ENCODE measurements around the gene ULK4.
"Not testable (repeated sequence)": the region's sequence is repeated elsewhere in the genome, so short reads cannot be mapped to it uniquely, and the experiment has no call there.

Gene ULK4

DNA sequence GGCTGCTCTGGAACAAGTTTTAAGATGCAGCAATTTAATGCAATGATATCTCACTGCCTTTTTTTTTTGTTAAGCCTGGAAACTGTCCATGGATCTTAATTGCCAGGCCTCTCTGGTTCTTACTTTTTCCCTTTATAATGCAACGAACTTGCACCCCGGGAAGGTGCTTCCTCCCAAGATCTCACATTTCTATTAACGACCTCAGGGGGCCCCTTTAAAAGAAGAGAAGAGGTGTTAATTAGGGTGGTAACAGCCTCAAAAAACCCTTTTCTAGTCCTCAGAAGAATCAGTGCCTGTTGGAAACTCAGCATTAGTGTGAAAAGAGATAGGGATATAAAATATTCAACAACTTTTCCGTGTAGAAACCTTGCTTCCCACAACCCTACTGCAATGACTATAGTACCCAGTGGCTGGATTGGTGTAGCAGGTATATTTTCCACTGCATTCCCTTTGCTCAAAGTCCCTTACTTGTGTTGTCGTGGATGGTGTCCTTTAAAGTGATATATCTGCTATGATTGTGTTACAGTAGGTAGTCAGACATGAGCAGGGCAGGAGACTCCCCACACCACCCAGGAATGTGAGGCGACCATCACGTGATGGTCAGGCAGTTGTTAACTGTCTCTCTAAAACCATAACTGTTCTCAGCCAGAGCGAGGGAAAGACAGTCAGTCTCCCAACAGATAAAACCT lies 640.8 kb downstream of the ULK4 start:
- DNase-seq = no peak

DNA sequence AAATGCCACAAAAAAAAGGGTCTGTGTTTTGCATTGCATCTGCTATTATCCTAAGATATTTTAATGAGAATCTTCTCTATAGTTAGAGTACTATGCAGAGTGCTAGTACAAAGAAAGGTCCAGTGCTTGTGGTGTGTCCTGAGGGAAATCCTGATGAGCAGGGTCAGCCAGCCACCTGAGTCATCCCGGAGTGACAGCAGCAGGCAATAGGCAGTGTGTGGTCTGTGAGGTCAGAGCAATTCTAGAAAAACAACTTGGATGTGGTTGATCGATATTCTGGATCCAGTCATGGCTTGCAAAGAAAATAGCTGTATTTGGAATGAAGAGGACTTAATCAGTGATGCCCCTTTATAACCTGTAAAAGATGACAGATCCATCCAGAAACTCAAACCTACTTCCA lies 643.4 kb downstream of the ULK4 start:
- DNase-seq = no peak

DNA sequence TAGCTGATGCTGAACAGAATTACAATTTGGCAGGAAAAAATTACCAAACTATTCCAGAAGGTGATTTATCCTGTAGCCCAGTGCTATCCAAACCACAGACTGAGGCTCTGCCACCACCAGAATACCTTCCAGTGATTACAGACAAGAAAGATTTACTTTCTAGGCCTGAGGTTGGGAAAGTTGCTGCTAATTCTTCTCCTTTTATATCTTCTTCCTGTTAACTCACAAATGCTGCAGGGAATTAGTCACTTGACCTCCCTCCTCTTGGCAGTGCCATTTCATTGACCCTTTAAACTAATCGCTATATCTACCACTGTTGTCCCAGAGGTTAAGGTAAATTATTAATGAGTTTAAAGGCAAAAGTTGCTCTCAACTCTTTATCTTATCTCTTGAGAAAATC lies 644.2 kb downstream of the ULK4 start:
- no peak for DNase-seq

DNA sequence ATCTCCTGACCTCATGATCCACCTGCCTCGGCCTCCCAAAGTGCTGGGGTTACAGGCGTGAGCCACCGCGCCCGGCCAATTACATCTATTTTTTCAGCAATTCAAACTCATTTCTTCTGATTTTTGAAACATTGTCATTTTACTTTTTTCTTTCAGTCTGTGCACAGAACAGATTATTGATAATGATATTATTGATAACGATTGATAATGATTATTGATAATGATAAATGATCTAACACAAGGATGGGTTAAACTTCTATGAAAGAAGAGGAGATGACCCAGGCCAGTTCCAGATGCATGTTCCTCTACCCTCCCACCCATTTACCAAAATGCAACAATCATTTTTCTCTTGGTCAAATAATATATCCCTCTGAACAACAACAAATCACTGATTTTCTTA lies 644.6 kb downstream of the ULK4 start:
- DNase-seq = no peak

DNA sequence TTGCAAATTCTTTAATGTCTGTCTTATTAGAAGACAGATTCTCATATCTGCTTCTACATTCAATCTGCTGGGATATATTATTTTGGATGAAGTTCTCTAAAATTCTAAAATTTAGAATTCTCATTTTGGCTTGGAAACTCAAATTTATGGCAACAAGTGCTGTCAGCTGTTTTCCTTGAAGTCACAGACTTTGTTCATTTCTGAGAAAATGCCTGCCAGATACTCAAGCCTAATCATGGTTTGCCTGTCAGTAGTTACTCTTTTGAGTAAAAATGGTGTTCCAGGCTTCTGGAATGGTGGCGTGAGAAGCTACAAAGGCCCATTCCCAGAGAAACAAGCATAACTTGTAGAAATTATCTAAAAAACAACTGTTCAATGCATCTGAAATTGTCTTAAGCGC lies 646.8 kb downstream of the ULK4 start:
- DNase-seq = no peak

DNA sequence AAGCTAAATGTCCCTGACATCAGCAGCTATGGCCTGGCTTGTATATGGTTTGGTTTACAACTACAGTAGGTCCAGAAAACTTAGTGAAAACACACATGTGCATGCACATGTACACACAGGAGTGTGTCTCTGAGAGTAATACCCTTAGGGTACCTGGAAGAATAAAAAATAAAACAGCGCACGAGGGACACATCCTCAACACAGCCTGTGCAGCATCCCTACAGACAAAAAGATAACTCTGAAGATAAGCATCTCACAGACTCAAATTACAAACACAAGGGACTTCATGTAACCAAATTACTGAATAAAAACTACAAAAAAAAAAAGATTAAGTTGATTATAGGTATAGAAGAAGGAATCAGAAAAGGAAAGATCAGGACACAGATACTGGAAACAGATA lies 653.8 kb downstream of the ULK4 start:
- DNase-seq = no peak

DNA sequence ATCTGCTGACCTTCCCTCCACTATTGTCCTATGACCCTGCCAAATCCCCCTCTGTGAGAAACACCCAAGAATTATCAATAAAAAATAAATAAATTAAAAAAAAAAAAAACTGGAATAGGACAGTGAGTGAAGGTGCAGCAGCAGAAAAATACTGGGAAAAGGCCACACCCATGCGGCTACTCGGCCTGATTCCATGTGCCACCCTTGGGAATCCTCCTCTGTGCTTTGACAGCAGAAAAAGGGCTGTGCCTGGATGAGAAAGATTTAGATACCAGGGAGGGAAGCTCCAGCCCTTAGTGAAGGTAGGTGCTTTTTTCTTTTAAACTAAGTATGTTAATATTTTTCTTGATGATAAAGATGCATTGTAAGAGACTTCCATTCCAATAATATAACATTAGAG lies 654.8 kb downstream of the ULK4 start:
- no peak for DNase-seq

DNA sequence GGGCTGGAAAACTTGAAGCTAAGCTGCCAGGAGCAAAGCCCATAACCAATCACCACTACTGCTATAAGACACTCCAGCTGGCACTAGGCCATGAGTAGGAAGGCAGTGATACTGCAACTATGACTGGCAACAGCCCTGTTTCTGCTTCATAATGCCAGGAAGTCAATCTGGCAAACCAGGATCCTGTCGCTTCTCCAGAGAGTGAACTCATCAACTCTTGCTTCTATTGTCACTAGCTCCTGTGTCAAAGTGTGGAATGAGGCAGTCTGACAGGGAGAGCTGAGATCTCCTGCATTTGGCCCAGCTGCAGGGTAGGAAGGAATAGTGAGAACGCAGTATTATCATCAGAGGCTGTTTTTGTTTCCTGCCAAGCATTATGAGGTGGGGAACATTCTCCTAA lies 657.3 kb downstream of the ULK4 start:
- DNase-seq = peak in 19 of 56 donors; percentile 1 to 55 (median 10)

DNA sequence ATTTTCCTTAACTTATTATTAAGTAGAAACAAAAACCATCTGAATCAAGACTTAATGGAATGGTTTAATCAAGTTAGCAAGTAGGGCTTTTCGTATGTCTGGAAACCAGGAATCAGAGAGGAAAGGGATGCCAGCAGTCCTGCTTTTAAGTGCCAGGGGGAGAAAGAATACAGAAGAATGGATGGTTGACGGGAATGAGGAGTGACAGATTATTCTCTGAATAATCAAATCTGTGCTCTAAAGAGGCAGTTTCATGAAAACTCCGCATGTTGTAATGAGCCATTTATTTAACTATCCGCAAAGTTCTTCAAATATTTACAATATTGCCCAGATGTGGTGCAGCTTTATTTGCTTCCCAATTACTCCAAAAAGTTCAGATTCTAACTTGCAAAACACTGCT lies 659.6 kb downstream of the ULK4 start:
- no peak for DNase-seq

DNA sequence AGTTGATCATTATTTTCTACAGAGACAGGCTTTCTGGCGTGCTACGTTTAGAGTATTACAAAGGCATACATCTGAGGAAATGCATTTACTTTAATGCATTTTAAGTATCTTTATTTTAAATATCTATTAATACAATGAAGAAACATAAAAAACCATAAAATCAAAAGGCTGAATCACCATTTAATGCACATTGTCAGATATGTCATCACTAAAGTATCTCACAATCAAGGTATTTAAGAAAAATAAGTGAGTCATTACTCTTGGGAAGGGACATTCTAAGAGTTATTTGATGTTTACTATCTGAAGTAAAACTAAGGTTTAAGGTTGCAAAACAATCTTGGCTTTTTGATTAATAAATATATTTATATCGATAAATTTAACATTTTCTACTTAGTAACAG lies 660.4 kb downstream of the ULK4 start:
- DNase-seq = no peak

DNA sequence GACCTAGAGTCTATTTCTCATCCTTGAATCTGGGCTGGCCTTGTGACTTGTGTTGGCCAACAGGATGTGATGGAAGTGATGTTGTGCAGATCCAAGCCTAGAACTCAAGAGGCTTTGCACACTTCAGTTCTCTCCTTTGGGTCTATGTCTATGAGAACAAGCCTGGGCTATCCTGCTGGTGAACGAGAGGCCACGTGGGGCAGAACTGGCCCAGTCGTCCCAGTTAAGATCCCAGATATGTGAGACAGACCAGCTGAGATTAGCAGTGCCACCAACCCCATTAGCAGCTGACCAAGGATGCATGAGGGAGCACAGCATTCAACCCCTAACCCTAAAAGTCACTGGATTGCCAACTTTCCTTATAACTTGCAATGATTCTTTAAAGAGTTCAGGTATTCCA lies 662.9 kb downstream of the ULK4 start:
- DNase-seq = no peak

DNA sequence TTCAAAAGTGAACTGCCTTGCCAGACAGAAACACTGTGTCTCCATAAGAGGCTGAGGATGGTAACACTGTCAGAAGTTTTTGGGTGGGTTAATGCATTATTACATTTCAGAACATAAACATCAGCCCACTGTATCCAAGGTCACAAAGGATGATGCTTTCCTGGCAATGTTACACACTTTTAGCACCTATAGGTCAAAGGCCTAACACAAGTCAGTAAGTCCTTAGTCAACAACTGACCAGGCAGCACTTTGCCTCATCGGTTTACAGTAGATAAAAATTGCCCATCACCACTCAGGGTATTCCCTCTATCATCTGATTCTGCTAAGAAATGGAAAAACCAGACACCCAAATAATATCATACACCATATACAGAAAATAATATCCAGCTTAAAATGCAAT lies 664.2 kb downstream of the ULK4 start:
- no peak for DNase-seq

DNA sequence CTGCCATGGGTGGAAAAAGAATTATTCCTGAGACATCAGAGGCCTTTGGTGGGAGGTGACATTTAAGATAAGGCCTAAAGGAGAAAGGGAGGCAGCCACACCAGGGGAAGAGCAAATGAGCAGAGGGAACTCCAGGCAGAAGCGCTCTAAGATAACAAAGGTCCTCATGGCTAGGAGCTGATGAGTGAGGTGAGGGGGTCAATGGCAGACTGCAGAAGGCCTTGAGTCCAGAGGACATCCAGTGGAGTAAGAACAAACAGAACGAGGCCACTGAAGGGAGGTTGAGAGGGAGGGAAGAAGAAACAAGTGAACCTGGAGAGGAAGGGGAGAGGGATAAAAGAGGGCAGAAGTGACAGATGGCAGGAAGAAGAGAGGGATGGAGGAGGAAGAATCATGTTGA lies 665.3 kb downstream of the ULK4 start:
- DNase-seq = no peak

DNA sequence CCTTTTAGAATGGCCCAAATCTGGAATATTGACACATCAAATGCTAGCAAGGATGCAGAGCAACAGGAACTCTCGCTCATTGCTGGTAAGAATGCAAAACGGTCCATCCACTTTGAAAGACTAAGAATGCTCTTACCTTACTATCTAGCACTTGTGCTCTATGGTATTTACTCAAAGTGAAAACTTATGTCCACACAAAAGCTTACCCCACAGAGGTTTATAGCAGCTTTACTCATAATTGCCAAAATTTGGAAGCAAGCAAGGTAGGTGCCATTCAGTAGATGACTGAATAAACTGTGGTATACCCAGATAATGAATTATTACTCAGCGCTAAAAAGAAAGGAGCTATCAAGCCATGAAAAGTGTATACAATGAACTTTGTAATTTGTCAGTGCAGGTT lies 666.2 kb downstream of the ULK4 start:
- no peak for DNase-seq

DNA sequence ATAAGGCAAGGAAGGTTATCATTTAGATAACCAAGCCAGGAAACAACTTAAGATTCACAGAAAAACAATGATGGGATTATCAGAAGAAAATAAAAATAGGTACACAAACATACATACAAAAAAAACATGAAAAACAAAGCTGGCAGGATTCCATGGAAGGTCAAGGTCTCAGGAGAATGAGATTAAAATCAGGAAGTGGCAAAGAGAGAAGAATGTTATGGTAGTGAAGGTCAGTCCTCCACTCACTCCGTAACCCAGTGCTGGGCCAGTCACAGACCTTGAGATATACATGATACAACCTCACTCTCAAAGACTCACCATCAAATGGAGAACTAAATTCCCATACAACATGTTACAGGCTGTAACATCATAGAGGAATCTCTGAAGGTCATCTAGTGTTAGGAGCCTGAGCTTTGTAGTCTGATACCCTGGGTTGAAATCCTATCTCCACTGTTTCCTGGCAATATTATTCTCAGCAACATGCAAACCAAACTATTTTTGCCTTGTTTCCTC lies 668.7 kb downstream of the ULK4 start:
- DNase-seq = no peak

DNA sequence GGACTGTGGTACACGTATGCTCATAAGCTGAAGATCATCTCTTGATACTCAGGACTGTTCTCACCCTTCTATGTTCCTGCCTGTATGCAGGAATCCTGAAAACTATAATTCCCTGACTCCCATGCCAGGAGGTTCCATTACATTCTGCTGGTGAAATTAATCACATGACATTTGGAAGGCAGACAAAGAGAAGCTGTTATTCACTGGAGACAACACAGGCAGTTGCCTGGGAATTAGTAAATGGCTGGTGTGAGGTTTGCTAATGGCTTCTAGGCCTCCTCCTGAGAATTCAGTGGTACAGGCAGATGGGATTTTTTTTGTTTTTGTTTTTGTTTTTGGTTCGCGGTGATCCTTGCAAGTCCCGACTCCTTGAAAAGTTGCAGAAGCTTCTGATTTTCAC lies 671.2 kb downstream of the ULK4 start:
- peak in 2 of 56 donors; percentile 0 to 2 for DNase-seq

DNA sequence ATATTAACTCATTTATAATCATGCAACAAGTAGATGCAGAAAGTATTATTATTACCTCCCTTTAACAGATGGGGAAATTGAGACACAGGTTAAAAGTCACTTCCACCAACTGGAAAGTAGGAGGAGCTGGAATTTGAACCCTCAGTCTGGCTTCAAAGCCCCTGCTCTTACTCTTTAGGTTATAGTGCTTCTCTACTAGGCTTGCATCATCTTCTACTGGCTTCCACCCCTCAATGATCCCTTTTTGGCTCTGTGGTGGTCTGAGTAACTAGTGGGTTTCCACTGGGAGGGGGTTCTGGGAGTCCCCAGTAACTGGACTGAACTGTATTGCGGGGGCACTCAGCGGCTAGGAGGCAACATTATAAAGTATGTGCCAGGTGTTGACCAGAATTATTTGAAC lies 671.6 kb downstream of the ULK4 start:
- DNase-seq = no peak

DNA sequence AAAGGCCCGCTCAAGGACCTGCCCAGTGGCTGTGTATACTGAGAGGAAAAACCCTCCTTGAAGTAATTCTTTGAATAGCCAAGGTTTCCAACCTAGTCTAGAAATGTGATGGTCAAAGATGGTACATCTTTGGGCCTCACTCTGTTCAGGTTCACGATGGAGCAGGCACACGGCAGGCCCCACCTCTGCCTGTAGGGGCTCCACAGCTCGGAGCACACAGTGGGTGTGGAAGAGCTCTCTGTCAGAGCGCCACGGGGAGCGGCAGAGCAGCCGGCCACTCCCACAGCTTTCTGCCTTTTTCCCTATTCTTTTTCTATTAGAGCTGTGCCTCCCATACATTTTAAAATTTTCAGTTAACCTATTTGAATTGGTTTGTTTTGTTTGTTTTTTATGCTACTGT lies 673.1 kb downstream of the ULK4 start:
- no peak for DNase-seq

DNA sequence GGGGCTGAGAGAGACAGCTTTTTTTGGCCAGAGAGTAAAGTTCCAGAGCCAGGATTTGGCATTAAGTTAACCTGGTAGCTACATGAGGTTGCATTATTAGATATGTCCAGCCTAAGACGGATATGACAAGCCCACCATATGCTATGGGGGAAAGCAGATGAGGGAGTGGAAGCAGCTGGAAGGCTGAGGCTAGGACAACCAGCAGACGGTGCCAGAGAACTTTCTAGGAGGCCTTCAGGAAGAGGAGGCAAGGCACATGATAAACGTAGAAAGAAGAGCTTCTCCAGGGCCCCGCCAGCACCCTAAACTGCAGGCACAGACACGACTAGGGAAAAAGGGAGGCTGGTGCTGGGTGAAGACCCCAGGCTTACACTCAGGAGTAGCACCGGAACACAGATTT lies 675.6 kb downstream of the ULK4 start:
- no peak for DNase-seq

DNA sequence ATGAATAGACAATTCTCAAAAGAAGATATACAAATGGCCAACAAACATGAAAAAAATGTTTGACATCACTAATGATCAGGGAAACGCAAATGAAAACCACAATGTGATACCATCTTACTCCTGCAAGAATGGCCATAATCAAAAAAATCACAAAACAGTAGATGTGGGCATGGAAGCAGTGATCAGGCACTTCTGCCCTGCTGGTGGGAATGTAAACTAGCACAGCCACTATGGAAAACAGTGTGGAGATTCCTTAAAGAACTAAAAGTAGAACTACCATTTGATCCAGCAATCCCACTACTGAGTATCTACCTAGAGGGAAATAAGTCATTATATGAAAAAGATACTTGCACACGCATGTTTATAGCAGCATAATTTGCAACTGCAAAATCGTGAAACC lies 677.0 kb downstream of the ULK4 start:
- DNase-seq = not testable (repeated sequence)

DNA sequence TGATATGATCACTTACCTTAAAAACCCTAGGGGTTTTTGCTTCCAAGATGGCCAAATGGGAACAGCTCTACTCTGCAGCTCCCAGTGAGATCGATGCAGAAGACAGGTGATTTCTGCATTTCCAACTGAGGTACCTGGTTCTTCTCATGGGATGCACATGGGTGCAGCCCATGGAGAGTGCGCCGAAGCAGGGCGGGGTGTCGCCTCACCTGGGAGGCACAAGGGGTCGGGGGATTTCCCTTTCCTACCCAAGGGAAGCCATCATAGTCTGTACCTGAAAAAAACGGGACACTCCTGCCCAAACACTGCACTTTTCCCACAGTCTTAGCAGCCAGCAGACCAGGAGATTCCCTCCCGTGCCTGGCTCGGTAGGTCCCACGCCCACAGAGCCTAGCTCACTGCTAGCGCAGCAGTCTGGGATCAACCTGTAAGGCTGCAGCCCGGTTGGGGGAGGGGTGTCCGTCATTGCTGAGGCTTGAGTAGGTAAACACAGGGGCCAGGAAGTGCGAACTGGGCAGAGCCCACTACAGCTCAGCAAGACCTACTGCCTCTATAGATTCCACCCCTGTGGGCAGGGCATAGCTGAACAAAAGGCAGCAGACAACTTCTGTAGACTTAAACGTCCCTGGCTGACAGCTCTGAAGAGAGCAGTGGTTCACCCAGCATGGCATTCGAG lies 684.0 kb downstream of the ULK4 start:
- DNase-seq = no peak

DNA sequence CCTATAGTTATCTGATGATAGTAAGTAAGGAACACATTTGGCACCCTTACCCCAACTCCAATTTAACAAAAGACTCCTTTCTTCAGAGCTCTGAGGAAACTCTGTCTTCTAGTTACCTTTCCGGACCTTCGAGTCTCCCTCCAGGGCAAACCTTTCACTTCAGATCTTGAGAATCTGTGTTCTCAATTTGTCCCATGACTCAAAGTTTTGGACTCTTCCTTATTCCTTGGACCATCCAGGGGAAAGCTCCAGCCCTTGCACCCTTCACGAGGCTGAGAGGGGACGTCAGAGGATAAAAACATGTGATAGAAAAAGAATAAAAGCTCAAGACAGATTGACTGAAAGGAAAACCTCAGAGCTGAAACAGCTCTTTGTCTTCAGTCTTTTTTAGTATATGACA lies 685.7 kb downstream of the ULK4 start:
- DNase-seq = no peak

DNA sequence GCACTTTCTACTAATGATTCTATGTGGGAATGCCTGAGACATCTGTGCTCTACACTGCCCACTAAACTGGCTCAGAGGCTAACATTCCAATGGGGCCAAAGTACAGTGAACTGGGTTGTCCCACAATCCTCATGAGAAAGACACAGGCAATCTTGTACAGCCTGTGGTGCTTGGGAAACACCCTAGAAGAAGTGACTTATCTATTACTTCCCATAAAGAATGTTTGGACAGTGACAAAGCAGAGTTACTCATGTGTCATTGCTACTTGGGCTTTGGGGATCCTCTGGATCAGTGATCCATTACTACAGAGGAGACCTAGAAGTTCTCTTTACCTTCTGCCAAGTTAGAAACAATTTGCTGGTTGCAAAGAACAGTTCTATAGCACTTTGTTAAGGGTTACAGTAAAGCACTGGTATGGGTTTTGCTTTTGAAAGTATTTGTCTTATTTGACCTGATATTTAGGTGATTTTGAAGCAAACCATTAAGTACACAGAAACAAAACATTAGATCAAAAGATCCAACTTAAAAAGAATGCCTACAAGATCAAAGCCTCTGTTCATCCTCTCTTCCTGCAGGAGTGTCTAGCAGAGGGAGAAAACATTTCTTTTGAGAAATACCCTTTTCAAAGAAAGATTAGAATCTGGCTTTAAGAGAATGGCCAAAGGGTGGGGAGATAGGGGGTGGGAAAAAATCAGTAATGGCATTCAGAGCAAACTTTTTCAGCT lies 686.8 kb downstream of the ULK4 start:
- DNase-seq = no peak

All from amygdala (tissue), 56 donors.